ENCODE results near the gene DEF6. TPM values are rescaled to one million over a fixed set of nuclear protein-coding genes. Genes with fewer than 3 reads are reported as not detected.
"Not testable (repeated sequence)": the region's sequence is repeated elsewhere in the genome, so short reads cannot be mapped to it uniquely, and the experiment has no call there.

Gene DEF6
- total RNA-seq, 1 donor from 2014 or later, result 0.82 TPM

DNA sequence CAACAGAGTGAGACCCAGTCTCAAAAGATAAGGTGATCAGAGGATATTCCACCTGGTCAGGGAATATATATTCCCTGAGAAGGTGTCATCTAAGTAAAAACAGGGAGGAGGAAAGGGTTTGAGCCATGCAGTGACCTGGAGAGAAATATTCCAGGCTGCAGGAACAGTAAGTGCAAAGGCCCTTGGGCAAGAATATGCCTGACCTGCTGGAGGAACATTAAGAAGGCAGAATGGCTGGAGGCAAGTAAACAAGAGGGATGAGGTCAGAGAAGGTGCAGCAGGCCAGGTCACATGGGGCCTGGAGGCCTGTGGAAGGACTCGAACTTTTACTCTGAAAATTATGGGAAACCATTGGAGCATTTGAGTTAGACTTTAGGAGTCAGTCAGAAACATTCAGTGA lies 6.7 kb downstream of the DEF6 start:
- Mint-ChIP-seq H3K4me3 (ENCODE audit: unreplicated experiment) (no peak overlapping the region), H3K27me3 (ENCODE audit: low read depth) (no peaks in the 10 kb centered on the region), H3K36me3 (ENCODE audit: low read depth) (no peaks in the 10 kb centered on the region), H3K27ac (ENCODE audit: unreplicated experiment) (no peak overlapping the region), H3K9me3 (ENCODE audit: low read depth) (no peaks in the 10 kb centered on the region), H3K4me1 (ENCODE audit: low read depth) (peaks cover 13% of the 10 kb centered on the region)
- DNase-seq (ENCODE audit: low spot score), result no peak
- TF ChIP-seq CTCF (IDR thresholded peaks at IDR 0.05), result no peak

DNA sequence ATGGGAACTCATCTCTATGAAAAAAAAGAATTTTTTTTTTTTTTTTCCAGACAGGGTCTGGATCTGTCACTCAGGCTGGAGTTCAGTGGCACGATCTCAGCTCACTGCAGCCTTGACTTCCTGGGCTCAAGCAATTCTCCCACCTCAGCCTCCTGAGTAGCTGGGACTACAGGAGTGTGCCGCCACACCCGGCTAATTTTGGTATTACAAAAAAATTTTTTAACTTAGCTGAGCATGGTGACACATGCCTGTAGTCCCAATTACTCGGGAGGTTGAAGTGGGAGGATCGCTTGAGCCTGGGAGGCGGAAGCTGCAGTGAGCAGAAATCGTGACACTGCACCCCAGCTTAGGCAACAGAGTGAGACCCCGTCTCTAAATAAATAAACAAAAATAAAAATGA lies 7.5 kb downstream of the DEF6 start:
- no peak overlapping the region for H3K27ac Mint-ChIP-seq (ENCODE audit: unreplicated experiment)
- TF ChIP-seq CTCF (IDR thresholded peaks at IDR 0.05), result no peak
- H3K4me1 Mint-ChIP-seq (ENCODE audit: low read depth), result peaks cover 13% of the 10 kb centered on the region

GRCh38 chr6:35307138-35307537 lies 9.5 kb downstream of the DEF6 start:
- not testable (repeated sequence) for H3K4me3 Mint-ChIP-seq (ENCODE audit: unreplicated experiment); H3K27ac Mint-ChIP-seq (ENCODE audit: unreplicated experiment); H3K9me3 Mint-ChIP-seq (ENCODE audit: low read depth); DNase-seq (ENCODE audit: low spot score); H3K36me3 Mint-ChIP-seq (ENCODE audit: low read depth); H3K27me3 Mint-ChIP-seq (ENCODE audit: low read depth)
- H3K4me1 Mint-ChIP-seq (ENCODE audit: low read depth), result peaks cover 13% of the 10 kb centered on the region

More for the DNA sequence above, 7.5 kb downstream of the DEF6 start:
- H3K9me3 Mint-ChIP-seq (ENCODE audit: low read depth), result no peaks in the 10 kb centered on the region
- no peaks in the 10 kb centered on the region for H3K36me3 Mint-ChIP-seq (ENCODE audit: low read depth)
- no peaks in the 10 kb centered on the region for H3K27me3 Mint-ChIP-seq (ENCODE audit: low read depth)
- H3K4me3 Mint-ChIP-seq (ENCODE audit: unreplicated experiment), result no peak overlapping the region
- DNase-seq (ENCODE audit: low spot score), result no peak

DNA sequence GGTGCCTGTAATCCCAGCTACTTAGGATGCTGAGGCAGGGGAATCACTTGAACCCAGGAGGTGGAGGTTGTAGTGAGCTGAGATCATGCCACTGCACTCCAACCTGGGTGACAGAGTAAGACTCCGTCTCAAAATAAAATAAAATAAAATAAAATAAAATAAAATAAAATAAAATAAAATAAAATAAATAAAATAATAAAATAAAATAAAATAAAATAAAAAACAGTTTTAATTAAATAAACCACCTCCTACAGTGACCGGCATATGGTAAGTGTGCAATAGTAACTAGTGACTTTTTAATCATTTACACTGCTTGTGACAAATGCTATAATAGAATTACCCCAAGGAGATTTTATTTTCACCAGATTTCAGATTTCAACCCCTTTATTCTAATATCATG lies 10.9 kb downstream of the DEF6 start:
- not testable (repeated sequence) for H3K9me3 Mint-ChIP-seq (ENCODE audit: low read depth); H3K27ac Mint-ChIP-seq (ENCODE audit: unreplicated experiment)

GRCh38 chr6:35309611-35310264 lies 12.1 kb downstream of the DEF6 start:
- H3K27ac Mint-ChIP-seq (ENCODE audit: unreplicated experiment), result no peak overlapping the region

More for the DNA sequence above, 10.9 kb downstream of the DEF6 start:
- not testable (repeated sequence) for H3K27me3 Mint-ChIP-seq (ENCODE audit: low read depth); H3K4me3 Mint-ChIP-seq (ENCODE audit: unreplicated experiment); H3K4me1 Mint-ChIP-seq (ENCODE audit: low read depth); DNase-seq (ENCODE audit: low spot score); H3K36me3 Mint-ChIP-seq (ENCODE audit: low read depth)

DNA sequence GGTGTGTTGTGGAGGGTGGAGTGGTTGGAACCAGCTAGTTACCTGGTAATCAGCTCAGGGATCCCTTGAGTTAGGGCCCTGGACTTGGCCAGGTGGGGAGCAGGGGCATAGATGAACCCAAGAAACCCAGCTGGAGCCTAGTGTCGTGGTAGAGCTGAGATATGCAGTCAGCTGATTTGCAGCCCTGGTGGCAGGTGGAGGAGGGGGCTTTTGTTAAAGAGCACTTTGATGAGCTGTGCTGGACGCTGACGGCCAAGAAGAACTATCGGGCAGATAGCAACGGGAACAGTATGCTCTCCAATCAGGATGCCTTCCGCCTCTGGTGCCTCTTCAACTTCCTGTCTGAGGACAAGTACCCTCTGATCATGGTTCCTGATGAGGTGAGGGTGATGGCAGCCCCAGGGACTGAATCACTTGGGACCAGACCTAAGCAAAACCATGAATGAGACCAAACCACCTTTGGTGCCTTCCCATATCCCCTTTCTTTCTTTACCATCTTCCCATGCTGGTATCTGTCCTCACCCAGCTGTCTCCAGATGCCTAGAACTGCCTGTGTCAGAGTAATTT lies 12.7 kb downstream of the DEF6 start:
- no peaks in the 10 kb centered on the region for H3K9me3 Mint-ChIP-seq (ENCODE audit: low read depth)
- H3K4me3 Mint-ChIP-seq (ENCODE audit: unreplicated experiment), result no peak overlapping the region
- no peak for DNase-seq (ENCODE audit: low spot score)
- H3K27ac Mint-ChIP-seq (ENCODE audit: unreplicated experiment), result no peak overlapping the region
- H3K27me3 Mint-ChIP-seq (ENCODE audit: low read depth), result peaks cover 2% of the 10 kb centered on the region
- H3K36me3 Mint-ChIP-seq (ENCODE audit: low read depth), result no peaks in the 10 kb centered on the region
- no peak for TF ChIP-seq CTCF (IDR thresholded peaks at IDR 0.05)
- H3K4me1 Mint-ChIP-seq (ENCODE audit: low read depth), result no peaks in the 10 kb centered on the region

More at GRCh38 chr6:35309611-35310264, 12.1 kb downstream of the DEF6 start:
- TF ChIP-seq CTCF (IDR thresholded peaks at IDR 0.05), result no peak
- no peaks in the 10 kb centered on the region for H3K9me3 Mint-ChIP-seq (ENCODE audit: low read depth)
- H3K4me1 Mint-ChIP-seq (ENCODE audit: low read depth), result no peaks in the 10 kb centered on the region
- no peak overlapping the region for H3K4me3 Mint-ChIP-seq (ENCODE audit: unreplicated experiment)
- no peaks in the 10 kb centered on the region for H3K36me3 Mint-ChIP-seq (ENCODE audit: low read depth)
- no peak for DNase-seq (ENCODE audit: low spot score)
- H3K27me3 Mint-ChIP-seq (ENCODE audit: low read depth), result peaks cover 2% of the 10 kb centered on the region

Measured in chondrocyte (in vitro differentiated cells).